Neural cell (in vitro differentiated cells): ENCODE data around the gene TBC1D14. TPM values are rescaled to one million over a fixed set of nuclear protein-coding genes. Genes with fewer than 3 reads are reported as not detected.
"Not testable (repeated sequence)": the region's sequence is repeated elsewhere in the genome, so short reads cannot be mapped to it uniquely, and the experiment has no call there.

Experiments used
- H2AFZ ChIP-seq: fragments of 200-600, 300-800 bp; sonication (generic), shearing (Covaris generic); 2 replicates; pipeline ENCODE4 v1.6.0; 2014; ENCODE audit warnings: low read depth, mild to moderate bottlenecking, antibody characterized with exemption, low read length, moderate library complexity
- H3F3A ChIP-seq: fragments of 200-600 bp; shearing (Covaris generic); 2 replicates; pipeline ENCODE4 v1.6.1; 2016; ENCODE audit warnings: mild to moderate bottlenecking, moderate library complexity, mixed read lengths, antibody characterized with exemption, low read length; ENCODE audit not compliant: insufficient read depth, poor library complexity, severe bottlenecking
- H3K27ac ChIP-seq: fragments of 200-600, 300-800 bp; sonication (generic), shearing (Covaris generic); 2 replicates; pipeline ENCODE4 v1.5.1; 2014; ENCODE audit warnings: mild to moderate bottlenecking, low read length, moderate library complexity
- H3K27me3 ChIP-seq: fragments of 300-800, 200-600 bp; sonication (generic), shearing (Covaris generic); 2 replicates; pipeline ENCODE4 v1.6.0; 2014; ENCODE audit warnings: mild to moderate bottlenecking, low read depth, low read length, moderate library complexity; ENCODE audit not compliant: insufficient read depth
- H3K36me3 ChIP-seq: fragments of 300-800, 200-600 bp; sonication (generic), shearing (Covaris generic); 2 replicates; pipeline ENCODE4 v1.5.1; 2014; ENCODE audit warnings: mild to moderate bottlenecking, antibody characterized with exemption, low read length, moderate library complexity; ENCODE audit not compliant: insufficient read depth
- H3K4me2 ChIP-seq: fragments of 300-800, 200-600 bp; sonication (generic), shearing (Covaris generic); 2 replicates; pipeline ENCODE4 v1.6.0; 2014; ENCODE audit warnings: mild to moderate bottlenecking, low read length
- H3K4me3 ChIP-seq: fragments of 300-800, 200-600 bp; sonication (generic), shearing (Covaris generic); 2 replicates; pipeline ENCODE4 v1.5.1; 2014; ENCODE audit warnings: mild to moderate bottlenecking, low read length, moderate library complexity
- H3K79me2 ChIP-seq: fragments of 200-600 bp; shearing (Covaris generic); replicated peaks from 2 replicates; pipeline ENCODE4 v1.6.0; 2014; ENCODE audit warnings: mild to moderate bottlenecking, low read length, moderate library complexity; ENCODE audit not compliant: insufficient read depth
- H3K9ac ChIP-seq: fragments of 300-800, 200-600 bp; sonication (generic), shearing (Covaris generic); 2 replicates; pipeline ENCODE4 v1.6.1; 2016; ENCODE audit warnings: mild to moderate bottlenecking, low read length, mixed read lengths
- H3K9me2 ChIP-seq: fragments of 200-600 bp; shearing (Covaris generic); 2 replicates; pipeline ENCODE4 v1.6.1; 2016; ENCODE audit warnings: mild to moderate bottlenecking, low read length, mixed read lengths; ENCODE audit not compliant: insufficient read depth
- H3K9me3 ChIP-seq: fragments of 200-600, 300-800 bp; sonication (generic), shearing (Covaris generic); 2 replicates; pipeline ENCODE4 v1.6.1; 2016; ENCODE audit warnings: mild to moderate bottlenecking, mixed run types, low read length, moderate library complexity, mixed read lengths
- H4K20me1 ChIP-seq: fragments of 200-600 bp; shearing (Covaris generic); 2 replicates; pipeline ENCODE4 v1.6.1; 2016; ENCODE audit warnings: mild to moderate bottlenecking, mixed run types; ENCODE audit not compliant: insufficient read depth
- EP300 ChIP-seq: fragments of 450-650 bp; conservative IDR thresholded peaks from 2 replicates; pipeline ENCODE4 v1.6.1; 2014; ENCODE audit warnings: antibody characterized with exemption, mild to moderate bottlenecking, moderate library complexity; ENCODE audit not compliant: poor library complexity, severe bottlenecking
- EZH2 ChIP-seq: fragments of 200-600, 300-800 bp; shearing (Covaris generic), sonication (generic); IDR thresholded peaks from 2 replicates; pipeline ENCODE4 v1.6.1; 2014; ENCODE audit warnings: antibody characterized with exemption, low read length, borderline replicate concordance, mild to moderate bottlenecking; ENCODE audit not compliant: insufficient read depth, poor library complexity, severe bottlenecking
- MXI1 ChIP-seq: fragments of 450-650 bp; conservative IDR thresholded peaks from 2 replicates; pipeline ENCODE4 v1.6.1; 2014; ENCODE audit warnings: antibody characterized with exemption, mild to moderate bottlenecking; ENCODE audit not compliant: poor library complexity, severe bottlenecking
- POLR2AphosphoS5 ChIP-seq: IDR thresholded peaks from 2 replicates; pipeline ENCODE4 v1.6.1; 2012
- RAD21 ChIP-seq: fragments of 450-650 bp; conservative IDR thresholded peaks from 2 replicates; pipeline ENCODE4 v1.6.1; 2014; ENCODE audit warnings: antibody characterized with exemption, mild to moderate bottlenecking, moderate library complexity
- SMC3 ChIP-seq: fragments of 450-650 bp; conservative IDR thresholded peaks from 2 replicates; pipeline ENCODE4 v1.6.1; 2014; ENCODE audit warnings: antibody characterized with exemption, mild to moderate bottlenecking, moderate library complexity; ENCODE audit not compliant: poor library complexity
- TAF1 ChIP-seq: IDR thresholded peaks from 2 replicates; pipeline ENCODE4 v1.6.1; 2012; ENCODE audit warnings: low read depth
- polyA plus RNA-seq: library from polyadenylated mRNA; depleted of rRNA; stranded (reverse); fragments of >200 nt; gene quantifications from 2 replicates; pipeline ENCODE4 v1.2.3, GENCODE V29; 2014
- TF ChIP-seq, protein P1 (sequence below): IDR thresholded peaks from 2 replicates; pipeline ENCODE4 v1.6.1; 2012; ENCODE audit warnings: borderline replicate concordance
- TF ChIP-seq, protein P2 (sequence below): fragments of 450-650 bp; IDR thresholded peaks from 2 replicates; pipeline ENCODE4 v1.5.1; 2014; ENCODE audit warnings: antibody characterized with exemption, mild to moderate bottlenecking, moderate library complexity; ENCODE audit not compliant: poor library complexity, severe bottlenecking

The TBC1D14 gene
- polyA plus RNA-seq, 1 donor from 2014 or later: 125 TPM

DNA sequence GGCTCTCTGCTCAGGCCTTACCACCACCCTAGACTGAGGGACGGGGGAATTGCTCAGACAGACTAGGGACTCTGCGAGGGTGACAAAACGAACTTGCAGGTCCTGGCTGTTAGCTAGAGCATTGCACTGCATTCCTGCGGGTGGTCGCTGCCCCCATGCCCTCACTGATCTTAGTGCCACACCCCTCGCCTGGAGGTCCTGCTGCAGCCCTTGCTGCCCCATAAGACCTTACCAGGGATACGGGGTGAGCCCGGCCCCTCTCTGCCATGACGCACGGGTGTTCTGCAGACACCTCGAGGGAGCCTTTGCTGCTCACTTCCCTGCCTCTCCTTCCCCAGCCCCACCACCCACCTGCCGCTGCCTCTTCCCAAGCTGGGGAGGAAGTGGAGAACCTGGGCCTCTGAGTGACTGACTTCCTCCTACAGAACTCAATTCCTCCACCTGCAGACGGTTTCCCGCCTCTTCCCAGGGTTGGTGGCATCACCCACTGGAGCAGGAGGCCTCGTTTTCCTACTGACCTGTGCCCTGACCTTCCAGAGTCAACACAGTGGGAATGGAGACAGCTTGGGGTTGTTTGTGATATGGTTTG lies 19.8 kb upstream of the TBC1D14 start:
- Histone ChIP-seq H3K27ac (no peak overlapping the region), H3K9me2 (no peaks in the 10 kb centered on the region), H3K9me3 (no peaks in the 10 kb centered on the region), H3F3A (no peaks in the 10 kb centered on the region), H3K79me2 (no peaks in the 10 kb centered on the region), H3K4me2 (no peak overlapping the region), H3K36me3 (peaks cover 5% of the 10 kb centered on the region), H3K9ac (no peak overlapping the region), H3K4me3 (no peak overlapping the region), H4K20me1 (no peaks in the 10 kb centered on the region), H3K27me3 (no peaks in the 10 kb centered on the region), H2AFZ (no peak overlapping the region)
- TF ChIP-seq POLR2AphosphoS5 (no peak), TAF1 (no peak), RAD21 (no peak), SMC3 (no peak), EP300 (no peak), MXI1 (no peak), EZH2 (no peak)
- TF ChIP-seq, protein P1, sequence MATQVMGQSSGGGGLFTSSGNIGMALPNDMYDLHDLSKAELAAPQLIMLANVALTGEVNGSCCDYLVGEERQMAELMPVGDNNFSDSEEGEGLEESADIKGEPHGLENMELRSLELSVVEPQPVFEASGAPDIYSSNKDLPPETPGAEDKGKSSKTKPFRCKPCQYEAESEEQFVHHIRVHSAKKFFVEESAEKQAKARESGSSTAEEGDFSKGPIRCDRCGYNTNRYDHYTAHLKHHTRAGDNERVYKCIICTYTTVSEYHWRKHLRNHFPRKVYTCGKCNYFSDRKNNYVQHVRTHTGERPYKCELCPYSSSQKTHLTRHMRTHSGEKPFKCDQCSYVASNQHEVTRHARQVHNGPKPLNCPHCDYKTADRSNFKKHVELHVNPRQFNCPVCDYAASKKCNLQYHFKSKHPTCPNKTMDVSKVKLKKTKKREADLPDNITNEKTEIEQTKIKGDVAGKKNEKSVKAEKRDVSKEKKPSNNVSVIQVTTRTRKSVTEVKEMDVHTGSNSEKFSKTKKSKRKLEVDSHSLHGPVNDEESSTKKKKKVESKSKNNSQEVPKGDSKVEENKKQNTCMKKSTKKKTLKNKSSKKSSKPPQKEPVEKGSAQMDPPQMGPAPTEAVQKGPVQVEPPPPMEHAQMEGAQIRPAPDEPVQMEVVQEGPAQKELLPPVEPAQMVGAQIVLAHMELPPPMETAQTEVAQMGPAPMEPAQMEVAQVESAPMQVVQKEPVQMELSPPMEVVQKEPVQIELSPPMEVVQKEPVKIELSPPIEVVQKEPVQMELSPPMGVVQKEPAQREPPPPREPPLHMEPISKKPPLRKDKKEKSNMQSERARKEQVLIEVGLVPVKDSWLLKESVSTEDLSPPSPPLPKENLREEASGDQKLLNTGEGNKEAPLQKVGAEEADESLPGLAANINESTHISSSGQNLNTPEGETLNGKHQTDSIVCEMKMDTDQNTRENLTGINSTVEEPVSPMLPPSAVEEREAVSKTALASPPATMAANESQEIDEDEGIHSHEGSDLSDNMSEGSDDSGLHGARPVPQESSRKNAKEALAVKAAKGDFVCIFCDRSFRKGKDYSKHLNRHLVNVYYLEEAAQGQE: no peak
- TF ChIP-seq, protein P2, sequence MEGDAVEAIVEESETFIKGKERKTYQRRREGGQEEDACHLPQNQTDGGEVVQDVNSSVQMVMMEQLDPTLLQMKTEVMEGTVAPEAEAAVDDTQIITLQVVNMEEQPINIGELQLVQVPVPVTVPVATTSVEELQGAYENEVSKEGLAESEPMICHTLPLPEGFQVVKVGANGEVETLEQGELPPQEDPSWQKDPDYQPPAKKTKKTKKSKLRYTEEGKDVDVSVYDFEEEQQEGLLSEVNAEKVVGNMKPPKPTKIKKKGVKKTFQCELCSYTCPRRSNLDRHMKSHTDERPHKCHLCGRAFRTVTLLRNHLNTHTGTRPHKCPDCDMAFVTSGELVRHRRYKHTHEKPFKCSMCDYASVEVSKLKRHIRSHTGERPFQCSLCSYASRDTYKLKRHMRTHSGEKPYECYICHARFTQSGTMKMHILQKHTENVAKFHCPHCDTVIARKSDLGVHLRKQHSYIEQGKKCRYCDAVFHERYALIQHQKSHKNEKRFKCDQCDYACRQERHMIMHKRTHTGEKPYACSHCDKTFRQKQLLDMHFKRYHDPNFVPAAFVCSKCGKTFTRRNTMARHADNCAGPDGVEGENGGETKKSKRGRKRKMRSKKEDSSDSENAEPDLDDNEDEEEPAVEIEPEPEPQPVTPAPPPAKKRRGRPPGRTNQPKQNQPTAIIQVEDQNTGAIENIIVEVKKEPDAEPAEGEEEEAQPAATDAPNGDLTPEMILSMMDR: no peak

DNA sequence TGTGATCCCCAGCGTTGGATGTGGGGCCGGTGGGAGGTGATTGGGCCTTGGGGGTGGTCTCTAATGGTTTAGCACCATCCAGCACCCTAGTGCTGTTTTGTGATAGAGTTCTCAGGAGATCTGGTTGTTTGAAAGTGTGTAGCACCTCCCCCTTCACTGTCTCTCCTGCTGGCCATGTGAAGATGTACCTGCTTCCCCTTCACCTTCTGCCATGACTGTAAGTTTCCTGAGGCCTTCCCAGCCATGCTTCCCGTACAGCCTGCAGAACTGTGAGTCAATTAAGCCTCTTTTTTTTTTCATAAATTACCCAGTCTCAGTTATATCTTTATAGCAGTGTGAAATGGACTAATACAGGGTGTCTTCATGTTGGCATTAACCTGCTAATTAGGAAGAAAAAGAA lies 19.3 kb upstream of the TBC1D14 start:
- Histone ChIP-seq H3K9me2 (no peaks in the 10 kb centered on the region), H3K36me3 (peaks cover 5% of the 10 kb centered on the region), H3K27me3 (no peaks in the 10 kb centered on the region), H3K9ac (no peak overlapping the region), H2AFZ (no peak overlapping the region), H3K9me3 (no peaks in the 10 kb centered on the region), H3K4me2 (no peak overlapping the region), H3K79me2 (no peaks in the 10 kb centered on the region), H3K27ac (no peak overlapping the region), H3F3A (no peaks in the 10 kb centered on the region), H3K4me3 (no peak overlapping the region), H4K20me1 (no peaks in the 10 kb centered on the region)
- TF ChIP-seq, protein P1: no peak
- TF ChIP-seq MXI1: no peak
- no peak for TF ChIP-seq POLR2AphosphoS5
- no peak for TF ChIP-seq TAF1
- no peak for TF ChIP-seq EZH2
- no peak for TF ChIP-seq RAD21
- TF ChIP-seq, protein P2: no peak
- TF ChIP-seq SMC3: no peak
- no peak for TF ChIP-seq EP300

DNA sequence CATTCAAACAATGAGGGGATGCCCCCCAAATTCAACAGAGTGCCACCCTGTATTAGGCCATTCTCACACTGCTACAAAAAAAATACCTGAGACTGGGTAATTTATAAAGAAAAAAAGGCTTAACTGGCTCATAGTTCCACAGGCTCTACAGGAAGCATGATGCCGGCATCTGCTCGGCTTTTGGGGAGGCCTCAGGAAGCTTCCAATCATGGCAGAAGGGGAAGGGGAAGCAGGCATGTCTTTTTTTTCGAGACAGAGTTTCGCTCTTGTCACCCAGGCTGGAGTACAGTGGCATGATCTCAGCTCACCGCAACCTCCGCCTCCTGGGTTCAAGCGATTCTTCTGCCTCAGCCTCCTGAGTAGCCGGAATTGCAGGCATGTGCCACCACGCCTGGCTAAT lies 18.7 kb upstream of the TBC1D14 start:
- H4K20me1 ChIP-seq, H2AFZ ChIP-seq, H3K9me2 ChIP-seq, H3K79me2 ChIP-seq, H3K27me3 ChIP-seq, H3K9me3 ChIP-seq, H3K4me2 ChIP-seq, H3K4me3 ChIP-seq, H3K9ac ChIP-seq, H3K36me3 ChIP-seq, H3F3A ChIP-seq, H3K27ac ChIP-seq: not testable (repeated sequence)
